ACC112 (cell line): ENCODE measurements around the gene CCDC40.

ENCODE experiments used
- H2AFZ ChIP-seq: fragments of 200-600 bp; sonication (generic); one replicate; pipeline ENCODE4 v1.6.0; 2017; ENCODE audit warnings: antibody characterized with exemption, low read length; ENCODE audit not compliant: unreplicated experiment
- H3K27ac ChIP-seq: fragments of 200-600 bp; sonication (generic); 2 replicates; pipeline ENCODE4 v1.5.1; 2014; ENCODE audit warnings: low read depth, mild to moderate bottlenecking, antibody characterized with exemption, low read length, moderate library complexity
- H3K27me3 ChIP-seq: fragments of 200-600 bp; sonication (generic); 2 replicates; pipeline ENCODE4 v1.6.1; 2014; ENCODE audit warnings: mild to moderate bottlenecking, antibody characterized with exemption, low read length, moderate library complexity, mixed read lengths; ENCODE audit not compliant: insufficient read depth
- H3K36me3 ChIP-seq: fragments of 200-600 bp; sonication (generic); 2 replicates; pipeline ENCODE4 v1.6.1; 2016; ENCODE audit warnings: mild to moderate bottlenecking, antibody characterized with exemption, low read length, moderate library complexity, mixed read lengths; ENCODE audit not compliant: insufficient read depth
- H3K4me1 ChIP-seq: fragments of 200-600 bp; sonication (generic); one replicate; pipeline ENCODE4 v1.6.1; 2016; ENCODE audit warnings: low read length, mixed read lengths; ENCODE audit not compliant: insufficient read depth, unreplicated experiment, control insufficient read depth
- H3K4me3 ChIP-seq: fragments of 200-600 bp; sonication (generic); 2 replicates; pipeline ENCODE4 v1.5.1; 2014; ENCODE audit warnings: mild to moderate bottlenecking, low read depth, low read length
- H3K79me2 ChIP-seq: fragments of 200-600 bp; sonication (generic); one replicate; pipeline ENCODE4 v1.6.0; 2016; ENCODE audit warnings: low read length; ENCODE audit not compliant: control insufficient read depth, unreplicated experiment, insufficient read depth

Gene CCDC40

DNA sequence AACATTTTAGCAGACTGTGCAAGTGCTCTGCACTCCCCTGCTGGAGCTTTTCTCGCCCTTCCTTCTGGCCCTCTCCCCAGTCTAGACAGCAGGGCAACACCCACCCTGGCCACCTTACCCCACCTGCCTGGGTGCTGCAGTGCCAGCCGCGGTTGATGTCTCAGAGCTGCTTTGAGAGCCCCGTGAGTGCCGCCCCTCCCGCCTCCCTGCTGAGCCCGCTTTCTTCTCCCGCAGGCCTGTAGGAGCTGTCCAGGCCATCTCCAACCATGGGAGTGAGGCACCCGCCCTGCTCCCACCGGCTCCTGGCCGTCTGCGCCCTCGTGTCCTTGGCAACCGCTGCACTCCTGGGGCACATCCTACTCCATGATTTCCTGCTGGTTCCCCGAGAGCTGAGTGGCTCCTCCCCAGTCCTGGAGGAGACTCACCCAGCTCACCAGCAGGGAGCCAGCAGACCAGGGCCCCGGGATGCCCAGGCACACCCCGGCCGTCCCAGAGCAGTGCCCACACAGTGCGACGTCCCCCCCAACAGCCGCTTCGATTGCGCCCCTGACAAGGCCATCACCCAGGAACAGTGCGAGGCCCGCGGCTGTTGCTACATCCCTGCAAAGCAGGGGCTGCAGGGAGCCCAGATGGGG is 68.0 kb downstream of the CCDC40 start:
- Histone ChIP-seq H2AFZ (no peak overlapping the region), H3K4me3 (no peak overlapping the region), H3K79me2 (no peaks in the 10 kb centered on the region), H3K4me1 (peaks cover 16% of the 10 kb centered on the region), H3K27me3 (no peaks in the 10 kb centered on the region), H3K27ac (no peak overlapping the region), H3K36me3 (no peaks in the 10 kb centered on the region)

DNA sequence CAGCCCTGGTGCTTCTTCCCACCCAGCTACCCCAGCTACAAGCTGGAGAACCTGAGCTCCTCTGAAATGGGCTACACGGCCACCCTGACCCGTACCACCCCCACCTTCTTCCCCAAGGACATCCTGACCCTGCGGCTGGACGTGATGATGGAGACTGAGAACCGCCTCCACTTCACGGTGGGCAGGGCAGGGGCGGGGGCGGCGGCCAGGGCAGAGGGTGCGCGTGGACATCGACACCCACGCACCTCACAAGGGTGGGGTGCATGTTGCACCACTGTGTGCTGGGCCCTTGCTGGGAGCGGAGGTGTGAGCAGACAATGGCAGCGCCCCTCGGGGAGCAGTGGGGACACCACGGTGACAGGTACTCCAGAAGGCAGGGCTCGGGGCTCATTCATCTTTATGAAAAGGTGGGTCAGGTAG is 68.5 kb downstream of the CCDC40 start:
- no peaks in the 10 kb centered on the region for H3K79me2 ChIP-seq
- H2AFZ ChIP-seq, result no peak overlapping the region
- peaks cover 16% of the 10 kb centered on the region for H3K4me1 ChIP-seq
- no peak overlapping the region for H3K27ac ChIP-seq
- H3K4me3 ChIP-seq, result no peak overlapping the region
- H3K27me3 ChIP-seq, result no peaks in the 10 kb centered on the region
- H3K36me3 ChIP-seq, result no peaks in the 10 kb centered on the region

DNA sequence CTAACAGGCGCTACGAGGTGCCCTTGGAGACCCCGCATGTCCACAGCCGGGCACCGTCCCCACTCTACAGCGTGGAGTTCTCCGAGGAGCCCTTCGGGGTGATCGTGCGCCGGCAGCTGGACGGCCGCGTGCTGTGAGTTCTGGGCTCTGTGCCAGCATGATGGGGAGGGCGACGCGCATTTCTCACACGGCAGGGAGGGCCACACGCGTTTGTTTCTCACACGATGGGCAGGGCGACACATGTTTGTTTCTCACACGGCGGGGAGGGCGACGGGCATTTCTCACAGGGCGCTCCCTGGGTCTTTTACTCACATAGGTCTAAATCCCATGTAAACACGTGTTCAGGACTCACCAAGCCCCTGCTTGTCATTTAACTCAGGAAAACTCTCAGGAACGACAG is 69.3 kb downstream of the CCDC40 start:
- no peaks in the 10 kb centered on the region for H3K79me2 ChIP-seq
- H3K4me3 ChIP-seq, result no peak overlapping the region
- H3K36me3 ChIP-seq, result no peaks in the 10 kb centered on the region
- no peak overlapping the region for H3K27ac ChIP-seq
- H3K27me3 ChIP-seq, result no peaks in the 10 kb centered on the region
- peaks cover 13% of the 10 kb centered on the region for H3K4me1 ChIP-seq
- no peak overlapping the region for H2AFZ ChIP-seq

DNA sequence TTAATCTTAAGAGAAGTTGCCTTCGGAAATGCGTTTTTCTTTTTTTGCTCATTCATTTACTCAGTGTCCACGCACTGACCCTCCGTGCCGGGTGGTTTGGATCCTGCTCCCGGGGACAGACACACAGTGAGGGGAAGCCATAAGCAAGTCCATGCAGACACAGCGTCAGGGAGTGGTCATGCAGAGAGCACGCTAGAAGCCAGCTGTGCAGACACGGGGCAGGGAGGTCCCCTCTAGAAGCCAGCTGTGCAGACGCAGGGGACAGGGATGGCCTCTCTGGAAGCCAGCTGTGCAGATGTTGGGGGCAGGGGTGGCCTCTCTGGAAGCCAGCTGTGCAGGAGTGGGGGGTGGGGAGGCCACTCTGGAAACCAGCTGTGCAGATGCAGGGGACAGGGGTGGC is 69.7 kb downstream of the CCDC40 start:
- no peaks in the 10 kb centered on the region for H3K79me2 ChIP-seq
- no peak overlapping the region for H3K4me3 ChIP-seq
- H2AFZ ChIP-seq, result no peak overlapping the region
- no peaks in the 10 kb centered on the region for H3K36me3 ChIP-seq
- peaks cover 10% of the 10 kb centered on the region for H3K4me1 ChIP-seq
- no peak overlapping the region for H3K27ac ChIP-seq
- H3K27me3 ChIP-seq, result no peaks in the 10 kb centered on the region

DNA sequence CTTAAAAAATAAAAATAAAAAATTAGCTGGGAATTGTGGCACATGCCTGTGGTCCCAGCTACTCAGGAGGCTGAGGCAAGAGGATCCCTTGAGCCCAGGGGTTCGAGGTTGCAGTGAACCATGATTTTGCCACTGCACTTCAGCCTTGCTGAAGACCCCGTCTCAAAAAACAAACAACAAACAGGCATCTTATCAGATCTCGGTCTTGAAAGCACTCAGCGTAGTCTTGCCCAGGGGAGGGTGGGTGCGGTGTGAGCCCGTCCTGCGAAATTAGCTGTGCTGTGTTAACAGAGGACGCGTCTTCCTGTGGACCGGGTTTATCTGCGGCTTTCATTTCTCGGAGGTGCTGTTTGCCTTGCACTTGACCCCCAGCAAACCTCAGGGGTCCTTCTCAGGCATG is 70.3 kb downstream of the CCDC40 start:
- no peak overlapping the region for H2AFZ ChIP-seq
- H3K4me1 ChIP-seq, result peaks cover 10% of the 10 kb centered on the region

DNA sequence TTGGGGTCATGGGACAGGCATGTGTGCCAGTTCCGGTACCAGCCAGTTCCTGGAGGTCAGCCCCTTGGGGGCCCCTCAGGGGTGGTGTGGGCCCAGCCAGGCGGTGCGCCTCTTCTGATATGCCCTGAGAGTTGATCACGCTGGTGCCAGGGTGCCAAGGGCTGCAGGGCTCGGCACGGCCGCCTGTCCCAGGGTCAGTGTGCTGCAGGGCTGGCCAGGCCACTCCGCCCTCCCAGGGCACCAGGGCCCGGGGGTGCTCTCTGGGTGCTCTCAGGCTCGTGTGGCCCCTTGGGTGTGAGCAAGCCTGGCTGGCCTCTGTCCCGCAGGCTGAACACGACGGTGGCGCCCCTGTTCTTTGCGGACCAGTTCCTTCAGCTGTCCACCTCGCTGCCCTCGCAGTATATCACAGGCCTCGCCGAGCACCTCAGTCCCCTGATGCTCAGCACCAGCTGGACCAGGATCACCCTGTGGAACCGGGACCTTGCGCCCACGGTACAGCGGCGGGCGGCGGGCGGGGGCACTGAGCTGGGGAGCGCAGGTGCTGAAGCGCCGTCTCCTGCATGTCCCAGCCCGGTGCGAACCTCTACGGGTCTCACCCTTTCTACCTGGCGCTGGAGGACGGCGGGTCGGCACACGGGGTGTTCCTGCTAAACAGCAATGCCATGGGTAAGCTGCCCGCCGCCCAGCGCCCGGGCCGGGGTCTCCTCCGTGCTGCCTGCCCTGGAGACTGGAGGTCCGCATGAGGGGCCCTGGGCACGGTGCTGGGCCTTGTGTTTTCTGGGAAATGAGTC is 71.0 kb downstream of the CCDC40 start:
- H2AFZ ChIP-seq, result no peak overlapping the region

More for the DNA sequence above, 70.3 kb downstream of the CCDC40 start:
- no peak overlapping the region for H3K27ac ChIP-seq
- no peak overlapping the region for H3K4me3 ChIP-seq
- no peaks in the 10 kb centered on the region for H3K79me2 ChIP-seq
- H3K27me3 ChIP-seq, result no peaks in the 10 kb centered on the region
- H3K36me3 ChIP-seq, result no peaks in the 10 kb centered on the region

DNA sequence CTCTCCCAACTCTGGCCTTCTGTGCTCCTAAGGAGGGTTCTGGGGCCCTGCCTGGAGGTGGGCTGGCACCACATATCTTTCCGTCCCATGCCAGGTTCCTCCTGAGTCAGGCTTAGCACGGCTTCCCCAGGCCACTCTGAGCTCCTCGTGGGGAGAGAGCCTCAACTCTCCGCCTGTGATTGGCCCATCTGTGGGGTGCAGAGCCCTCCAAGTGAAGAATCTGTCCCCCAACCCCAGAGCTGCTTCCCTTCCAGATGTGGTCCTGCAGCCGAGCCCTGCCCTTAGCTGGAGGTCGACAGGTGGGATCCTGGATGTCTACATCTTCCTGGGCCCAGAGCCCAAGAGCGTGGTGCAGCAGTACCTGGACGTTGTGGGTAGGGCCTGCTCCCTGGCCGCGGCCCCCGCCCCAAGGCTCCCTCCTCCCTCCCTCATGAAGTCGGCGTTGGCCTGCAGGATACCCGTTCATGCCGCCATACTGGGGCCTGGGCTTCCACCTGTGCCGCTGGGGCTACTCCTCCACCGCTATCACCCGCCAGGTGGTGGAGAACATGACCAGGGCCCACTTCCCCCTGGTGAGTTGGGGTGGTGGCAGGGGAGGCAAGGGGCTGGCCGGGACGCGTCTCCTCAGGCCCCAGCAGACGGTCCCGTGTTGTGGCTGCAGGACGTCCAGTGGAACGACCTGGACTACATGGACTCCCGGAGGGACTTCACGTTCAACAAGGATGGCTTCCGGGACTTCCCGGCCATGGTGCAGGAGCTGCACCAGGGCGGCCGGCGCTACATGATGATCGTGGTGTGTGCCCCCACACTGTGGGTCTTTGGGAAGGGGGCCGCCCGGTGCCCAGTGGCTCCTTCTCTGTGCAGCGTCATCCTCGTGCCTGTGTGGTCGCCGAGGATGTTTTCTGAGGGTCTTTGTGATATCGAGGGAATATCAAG is 71.9 kb downstream of the CCDC40 start:
- Histone ChIP-seq H2AFZ (no peak overlapping the region), H3K36me3 (no peaks in the 10 kb centered on the region), H3K27me3 (no peaks in the 10 kb centered on the region), H3K4me3 (no peak overlapping the region), H3K79me2 (no peaks in the 10 kb centered on the region), H3K27ac (no peak overlapping the region), H3K4me1 (no peaks in the 10 kb centered on the region)

More for the DNA sequence above, 71.0 kb downstream of the CCDC40 start:
- H3K79me2 ChIP-seq, result no peaks in the 10 kb centered on the region
- no peaks in the 10 kb centered on the region for H3K27me3 ChIP-seq
- H3K27ac ChIP-seq, result no peak overlapping the region
- H3K4me1 ChIP-seq, result peaks cover 6% of the 10 kb centered on the region
- no peaks in the 10 kb centered on the region for H3K36me3 ChIP-seq
- no peak overlapping the region for H3K4me3 ChIP-seq

DNA sequence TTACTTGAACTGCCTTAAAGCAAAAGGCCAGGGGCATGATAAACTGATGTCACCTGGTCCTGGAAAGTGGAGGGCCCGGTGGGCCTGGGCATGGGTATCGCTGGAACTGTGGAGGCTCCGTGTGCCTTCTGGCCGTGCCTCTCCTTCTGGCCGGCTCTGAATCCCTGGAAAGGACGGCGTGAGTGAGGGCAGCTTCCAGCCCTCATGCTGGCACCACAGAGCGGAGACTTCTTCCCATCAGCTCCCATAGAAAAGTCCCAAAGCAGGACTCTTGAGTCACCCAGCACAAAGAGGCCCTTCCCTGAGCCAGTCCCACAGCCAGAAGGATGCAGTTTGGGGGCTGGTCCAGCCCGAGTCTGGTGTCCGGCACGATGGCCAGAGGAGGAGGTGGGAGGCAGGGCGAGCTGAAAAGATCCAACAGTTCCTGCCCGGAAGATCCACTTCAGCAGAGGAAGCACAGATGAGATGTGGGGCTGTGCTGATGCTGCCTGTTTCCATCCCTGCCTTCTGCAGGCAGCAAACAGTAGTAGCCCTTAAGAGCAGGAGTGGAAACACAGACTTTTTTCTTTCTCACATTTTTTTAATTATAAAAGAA is 72.7 kb downstream of the CCDC40 start:
- no peaks in the 10 kb centered on the region for H3K4me1 ChIP-seq
- H3K36me3 ChIP-seq, result no peaks in the 10 kb centered on the region
- no peaks in the 10 kb centered on the region for H3K27me3 ChIP-seq
- H3K79me2 ChIP-seq, result no peaks in the 10 kb centered on the region
- H3K4me3 ChIP-seq, result no peak overlapping the region
- no peak overlapping the region for H2AFZ ChIP-seq
- no peak overlapping the region for H3K27ac ChIP-seq

DNA sequence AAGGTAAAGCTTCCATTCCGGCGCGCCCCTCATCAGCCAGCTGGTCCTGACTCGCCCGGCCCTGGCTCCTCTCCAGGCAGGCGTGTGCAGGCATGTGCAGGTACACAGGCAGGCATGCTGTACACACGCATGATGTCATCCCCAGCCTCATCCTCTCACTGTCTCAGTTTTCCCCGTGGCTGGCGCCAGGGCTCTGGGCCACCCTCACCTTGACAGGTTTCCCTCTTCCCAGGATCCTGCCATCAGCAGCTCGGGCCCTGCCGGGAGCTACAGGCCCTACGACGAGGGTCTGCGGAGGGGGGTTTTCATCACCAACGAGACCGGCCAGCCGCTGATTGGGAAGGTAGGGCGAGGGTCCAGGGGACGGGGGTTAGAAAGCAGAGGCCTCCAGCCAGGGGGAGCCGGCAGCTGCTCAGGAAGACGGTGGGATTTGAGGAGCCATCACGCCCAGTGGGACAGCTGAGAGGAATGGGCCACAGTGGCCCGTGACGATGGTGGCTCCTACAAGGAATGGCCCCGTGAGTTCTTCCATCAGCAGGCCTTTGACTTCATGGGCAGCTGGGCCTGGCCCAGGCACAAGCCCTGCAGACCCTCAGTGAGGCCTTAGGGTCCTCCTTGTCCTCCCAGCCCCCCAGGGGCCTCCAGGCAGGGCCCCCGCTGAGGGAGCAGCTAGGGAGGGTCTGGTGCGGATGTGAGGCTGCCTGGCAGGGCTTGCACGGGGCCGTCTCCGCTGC is 73.4 kb downstream of the CCDC40 start:
- Histone ChIP-seq H3K79me2 (no peaks in the 10 kb centered on the region), H3K27me3 (no peaks in the 10 kb centered on the region), H3K36me3 (no peaks in the 10 kb centered on the region), H3K4me3 (no peak overlapping the region), H2AFZ (no peak overlapping the region), H3K4me1 (no peaks in the 10 kb centered on the region), H3K27ac (no peak overlapping the region)

DNA sequence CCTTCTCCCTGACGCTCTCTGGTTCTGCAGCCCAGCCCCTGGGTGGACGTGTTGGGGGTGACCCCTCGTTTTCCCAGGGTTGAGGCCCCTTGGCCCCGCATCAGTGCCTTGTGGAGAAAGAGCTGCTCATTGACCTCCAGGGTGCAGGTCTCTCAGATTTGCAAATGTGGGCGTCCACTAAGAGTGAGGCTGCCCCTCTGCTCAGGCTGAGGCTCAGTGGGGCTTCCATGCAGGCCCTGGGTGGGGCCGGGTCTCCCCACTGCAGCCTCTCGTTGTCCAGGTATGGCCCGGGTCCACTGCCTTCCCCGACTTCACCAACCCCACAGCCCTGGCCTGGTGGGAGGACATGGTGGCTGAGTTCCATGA is 74.0 kb downstream of the CCDC40 start:
- H3K27ac ChIP-seq, result no peak overlapping the region
- H3K4me1 ChIP-seq, result no peaks in the 10 kb centered on the region
- H3K79me2 ChIP-seq, result no peaks in the 10 kb centered on the region
- no peak overlapping the region for H2AFZ ChIP-seq
- no peak overlapping the region for H3K4me3 ChIP-seq
- no peaks in the 10 kb centered on the region for H3K27me3 ChIP-seq
- no peaks in the 10 kb centered on the region for H3K36me3 ChIP-seq
